ENCODE results near the gene COPS4.

GRCh38 chr4:83034630-83035494, at the start of gene COPS4:
- TF ChIP-seq, protein P1, sequence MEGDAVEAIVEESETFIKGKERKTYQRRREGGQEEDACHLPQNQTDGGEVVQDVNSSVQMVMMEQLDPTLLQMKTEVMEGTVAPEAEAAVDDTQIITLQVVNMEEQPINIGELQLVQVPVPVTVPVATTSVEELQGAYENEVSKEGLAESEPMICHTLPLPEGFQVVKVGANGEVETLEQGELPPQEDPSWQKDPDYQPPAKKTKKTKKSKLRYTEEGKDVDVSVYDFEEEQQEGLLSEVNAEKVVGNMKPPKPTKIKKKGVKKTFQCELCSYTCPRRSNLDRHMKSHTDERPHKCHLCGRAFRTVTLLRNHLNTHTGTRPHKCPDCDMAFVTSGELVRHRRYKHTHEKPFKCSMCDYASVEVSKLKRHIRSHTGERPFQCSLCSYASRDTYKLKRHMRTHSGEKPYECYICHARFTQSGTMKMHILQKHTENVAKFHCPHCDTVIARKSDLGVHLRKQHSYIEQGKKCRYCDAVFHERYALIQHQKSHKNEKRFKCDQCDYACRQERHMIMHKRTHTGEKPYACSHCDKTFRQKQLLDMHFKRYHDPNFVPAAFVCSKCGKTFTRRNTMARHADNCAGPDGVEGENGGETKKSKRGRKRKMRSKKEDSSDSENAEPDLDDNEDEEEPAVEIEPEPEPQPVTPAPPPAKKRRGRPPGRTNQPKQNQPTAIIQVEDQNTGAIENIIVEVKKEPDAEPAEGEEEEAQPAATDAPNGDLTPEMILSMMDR (IDR thresholded peaks at IDR 0.05): peak; percentile 22 to 72 (median 64)
- no peak for TF ChIP-seq EP300 (IDR thresholded peaks at IDR 0.05)
- peak; percentile 73 to 84 for TF ChIP-seq POLR2AphosphoS5 (IDR thresholded peaks at IDR 0.05)
- peak in 3 of 4 donors; percentile 66 to 78 (median 72) for TF ChIP-seq POLR2A (IDR thresholded peaks at IDR 0.05)

All from upper lobe of left lung (tissue), 4 donors.